IPS DF 4.7 (cell line): ENCODE measurements around the gene SPAG8.

Experiments
- DNase-seq: peaks from one replicate; pipeline ENCODE4 v3.0.0-alpha.2; 2013; ENCODE audit warnings: low spot score; ENCODE audit errors: extremely low read depth

SPAG8 gene

GRCh38 chr9:35810122-35810521 is 1.9 kb downstream of the SPAG8 start:
- no peak for DNase-seq

- no peak for DNase-seq
Observed at GRCh38 chr9:35808433-35808832, 3.6 kb downstream of the SPAG8 start.

GRCh38 chr9:35806101-35806500 is 6.0 kb downstream of the SPAG8 start:
- DNase-seq, result no peak

GRCh38 chr9:35801328-35802128 is 10.5 kb downstream of the SPAG8 start:
- no peak for DNase-seq

GRCh38 chr9:35800530-35800929 is 11.5 kb downstream of the SPAG8 start:
- no peak for DNase-seq

- DNase-seq, result no peak
Observed at GRCh38 chr9:35798658-35799374, 13.2 kb downstream of the SPAG8 start.

- no peak for DNase-seq
Observed at GRCh38 chr9:35797311-35798109, 14.6 kb downstream of the SPAG8 start.

- DNase-seq, result no peak
Observed at GRCh38 chr9:35795695-35796094, 16.4 kb downstream of the SPAG8 start.

GRCh38 chr9:35793461-35793860 is 18.6 kb downstream of the SPAG8 start:
- no peak for DNase-seq

GRCh38 chr9:35792826-35793225 is 19.2 kb downstream of the SPAG8 start:
- no peak for DNase-seq

GRCh38 chr9:35792024-35792813 is 19.8 kb downstream of the SPAG8 start:
- no peak for DNase-seq

GRCh38 chr9:35791297-35791921 is 20.7 kb downstream of the SPAG8 start, which contains the start of gene NPR2:
Gene NPR2, plus strand, starts transcription at chr9:35791591. Its CDS starts 818 bp downstream, at chr9:35792409.
- no peak for DNase-seq

GRCh38 chr9:35790385-35791296 is 21.4 kb downstream of the SPAG8 start:
- no peak for DNase-seq

- DNase-seq, result no peak
Observed at GRCh38 chr9:35790025-35790384, 22.1 kb downstream of the SPAG8 start.

GRCh38 chr9:35789541-35789940 is 22.5 kb downstream of the SPAG8 start:
- no peak for DNase-seq

- no peak for DNase-seq
Observed at GRCh38 chr9:35783418-35783817, 28.6 kb downstream of the SPAG8 start.

GRCh38 chr9:35781066-35781465 is 31.0 kb downstream of the SPAG8 start:
- no peak for DNase-seq

- DNase-seq, result no peak
Observed at GRCh38 chr9:35778496-35778895, 33.6 kb downstream of the SPAG8 start.

- no peak for DNase-seq
Observed at GRCh38 chr9:35776018-35776417, 36.0 kb downstream of the SPAG8 start.
